B cell (primary cell): ENCODE results near the gene DPYD.

Source experiments
- EZH2 ChIP-seq: IDR thresholded peaks from 2 replicates; pipeline ENCODE4 v1.6.1; 2012; ENCODE audit warnings: borderline replicate concordance, low read depth, mild to moderate bottlenecking, moderate library complexity, low read length; ENCODE audit not compliant: insufficient read depth, poor library complexity, severe bottlenecking
- TF ChIP-seq, protein P1 (sequence below): fragments of 200-600 bp; IDR thresholded peaks from one replicate; pipeline ENCODE4 v1.8.0; 2022; ENCODE audit warnings: antibody characterized with exemption, mild to moderate bottlenecking

DNA sequence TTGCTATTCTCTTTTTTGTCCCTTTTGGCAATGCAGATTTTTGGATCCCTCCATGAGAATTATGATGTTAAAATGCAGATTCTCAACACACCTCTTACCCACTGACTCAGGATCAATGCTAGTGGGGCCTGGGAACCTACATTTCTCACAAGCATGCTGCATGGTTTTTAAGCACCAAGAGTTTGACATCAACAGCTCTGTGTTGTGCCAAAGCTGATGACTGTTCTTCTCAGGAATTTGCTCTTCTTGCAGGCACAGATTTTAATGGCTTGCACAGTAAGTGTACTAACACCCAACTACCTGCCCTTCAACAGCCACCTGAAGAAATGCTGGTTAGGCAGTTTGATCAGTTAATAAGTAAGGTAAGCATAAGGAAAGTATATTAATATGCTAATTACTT, 730.5 kb downstream of the DPYD start:
- no peak for TF ChIP-seq EZH2
- TF ChIP-seq, protein P1, sequence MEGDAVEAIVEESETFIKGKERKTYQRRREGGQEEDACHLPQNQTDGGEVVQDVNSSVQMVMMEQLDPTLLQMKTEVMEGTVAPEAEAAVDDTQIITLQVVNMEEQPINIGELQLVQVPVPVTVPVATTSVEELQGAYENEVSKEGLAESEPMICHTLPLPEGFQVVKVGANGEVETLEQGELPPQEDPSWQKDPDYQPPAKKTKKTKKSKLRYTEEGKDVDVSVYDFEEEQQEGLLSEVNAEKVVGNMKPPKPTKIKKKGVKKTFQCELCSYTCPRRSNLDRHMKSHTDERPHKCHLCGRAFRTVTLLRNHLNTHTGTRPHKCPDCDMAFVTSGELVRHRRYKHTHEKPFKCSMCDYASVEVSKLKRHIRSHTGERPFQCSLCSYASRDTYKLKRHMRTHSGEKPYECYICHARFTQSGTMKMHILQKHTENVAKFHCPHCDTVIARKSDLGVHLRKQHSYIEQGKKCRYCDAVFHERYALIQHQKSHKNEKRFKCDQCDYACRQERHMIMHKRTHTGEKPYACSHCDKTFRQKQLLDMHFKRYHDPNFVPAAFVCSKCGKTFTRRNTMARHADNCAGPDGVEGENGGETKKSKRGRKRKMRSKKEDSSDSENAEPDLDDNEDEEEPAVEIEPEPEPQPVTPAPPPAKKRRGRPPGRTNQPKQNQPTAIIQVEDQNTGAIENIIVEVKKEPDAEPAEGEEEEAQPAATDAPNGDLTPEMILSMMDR = no peak
